Superior temporal gyrus (tissue), 1 donor: ENCODE results near the gene DEPDC5.
"Not testable (repeated sequence)": the region's sequence is repeated elsewhere in the genome, so short reads cannot be mapped to it uniquely, and the experiment has no call there.

Experiments
- DNase-seq: peaks from one replicate; pipeline ENCODE4 v3.0.0-alpha.2; 2016; ENCODE audit errors: extremely low spot score

DEPDC5 gene

DNA sequence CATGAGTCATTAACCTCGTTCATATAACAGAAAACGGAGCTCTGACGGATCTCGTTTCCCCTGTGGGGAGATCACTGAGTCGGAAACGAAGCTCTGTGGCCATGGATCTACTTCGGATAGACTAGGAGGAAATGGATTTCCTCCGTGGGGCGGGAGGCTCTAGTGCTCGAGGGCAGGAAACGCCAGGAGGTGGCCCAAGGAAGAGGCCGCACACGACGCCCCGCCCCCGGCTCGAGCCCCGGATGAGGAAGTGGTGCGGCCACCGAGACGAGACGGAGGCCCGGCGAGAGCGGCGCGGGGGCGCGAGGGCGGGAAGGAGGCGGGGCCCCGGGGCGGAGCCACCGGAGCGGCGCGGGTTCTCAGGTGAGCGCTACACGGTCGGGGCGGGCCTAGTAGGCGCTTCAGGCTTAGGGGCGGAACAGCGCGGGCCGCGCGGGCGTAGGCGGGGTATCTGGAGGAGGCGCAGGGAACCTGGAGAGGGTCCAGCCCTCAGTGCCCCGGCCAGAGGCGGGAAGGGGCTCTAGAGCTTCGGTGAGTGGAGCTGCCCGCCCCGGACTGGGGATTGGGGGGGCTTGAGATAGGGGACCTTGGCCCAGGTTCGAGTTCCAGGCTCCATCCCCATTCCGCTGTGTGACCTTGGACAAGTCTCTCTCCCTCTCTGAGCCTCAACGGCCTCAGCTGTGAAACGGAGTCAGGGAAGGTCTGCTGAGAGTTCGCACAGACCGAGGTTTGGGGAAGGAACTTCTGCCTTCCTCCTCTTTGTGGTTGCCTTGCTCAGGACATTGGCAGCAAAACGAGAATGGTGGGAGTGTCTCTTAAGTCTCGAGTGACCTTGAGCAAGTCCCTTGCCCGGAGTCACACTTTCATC, at the start of gene DEPDC5:
TSS of gene DEPDC5 (plus strand) at position 386 of the 868 bp plus-strand sequence. CDS start 903 bp downstream, outside the sequence.
- peak; percentile 94 for DNase-seq

- DNase-seq, result no peak
Measured at GRCh38 chr22:31707519-31707918, 46.3 kb upstream of the DEPDC5 start.

DNA sequence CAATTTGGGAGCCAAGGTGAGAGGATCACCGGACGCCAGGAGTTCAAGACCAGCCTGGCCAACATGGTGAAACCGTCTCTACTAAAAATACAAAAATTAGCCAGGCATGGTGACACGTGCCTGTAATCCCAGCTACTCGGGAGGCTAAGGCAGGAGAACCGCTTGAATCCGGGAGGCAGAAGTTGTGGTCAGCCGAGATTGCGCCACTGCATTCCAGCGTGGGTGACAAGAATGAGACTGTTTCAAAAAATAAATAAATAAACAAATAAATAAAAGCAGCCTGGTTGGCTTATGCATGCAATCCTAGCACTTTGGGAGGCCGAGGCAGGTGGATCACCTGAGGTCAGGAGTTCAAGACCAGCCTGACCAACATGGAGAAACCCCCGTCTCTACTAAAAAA, 42.6 kb upstream of the DEPDC5 start:
- not testable (repeated sequence) for DNase-seq

- DNase-seq, result no peak
Measured at GRCh38 chr22:31715147-31715778, 38.6 kb upstream of the DEPDC5 start.

DNA sequence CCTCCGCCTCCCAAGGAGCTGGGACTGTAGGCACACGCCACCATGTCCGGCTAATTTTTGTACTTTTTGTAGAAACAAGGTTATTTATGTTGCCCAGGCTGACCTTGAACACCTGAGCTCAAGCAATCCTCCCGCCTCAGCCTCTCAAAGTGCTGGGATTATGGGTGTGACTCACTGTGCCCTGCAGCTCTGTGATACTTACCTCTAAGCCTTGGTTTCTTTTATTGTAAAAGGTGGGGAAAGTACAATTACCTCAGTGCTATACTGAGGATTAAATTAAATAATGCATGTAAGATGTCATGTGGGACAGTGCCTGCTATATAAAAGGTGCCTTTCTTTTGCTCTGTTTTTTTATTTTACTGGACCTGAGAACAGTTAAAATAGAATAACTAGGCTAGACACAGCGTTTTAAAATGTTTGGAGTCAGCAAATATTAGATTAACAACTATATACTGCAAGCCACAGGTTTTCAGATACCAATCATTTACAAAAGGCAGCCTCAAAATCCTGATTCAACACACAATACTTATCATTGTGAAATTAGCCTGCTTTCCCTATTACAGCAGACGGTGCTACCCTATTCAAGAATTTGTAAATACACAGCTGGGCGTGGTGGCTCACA, 33.9 kb upstream of the DEPDC5 start:
- no peak for DNase-seq

GRCh38 chr22:31723723-31724122, 30.1 kb upstream of the DEPDC5 start:
- no peak for DNase-seq

DNA sequence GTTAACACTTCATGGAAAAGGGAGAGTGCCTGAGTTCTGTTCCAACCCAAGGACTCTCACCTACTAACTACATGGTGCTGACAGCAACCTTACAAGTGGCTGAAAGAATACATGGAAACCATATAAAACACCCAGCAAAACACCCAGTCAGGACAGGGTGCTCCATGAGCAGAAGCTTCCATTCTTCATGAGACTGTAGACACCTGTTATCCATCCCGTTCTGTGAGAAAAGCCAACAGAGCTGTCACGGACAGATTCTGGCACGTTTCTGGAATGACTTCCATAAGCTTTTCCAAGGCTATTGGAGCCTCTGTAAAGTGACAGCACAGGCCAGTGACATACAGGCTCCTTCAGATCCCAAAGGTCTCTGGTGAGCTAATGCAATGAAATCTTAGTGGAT, 27.1 kb upstream of the DEPDC5 start:
- DNase-seq, result no peak

DNA sequence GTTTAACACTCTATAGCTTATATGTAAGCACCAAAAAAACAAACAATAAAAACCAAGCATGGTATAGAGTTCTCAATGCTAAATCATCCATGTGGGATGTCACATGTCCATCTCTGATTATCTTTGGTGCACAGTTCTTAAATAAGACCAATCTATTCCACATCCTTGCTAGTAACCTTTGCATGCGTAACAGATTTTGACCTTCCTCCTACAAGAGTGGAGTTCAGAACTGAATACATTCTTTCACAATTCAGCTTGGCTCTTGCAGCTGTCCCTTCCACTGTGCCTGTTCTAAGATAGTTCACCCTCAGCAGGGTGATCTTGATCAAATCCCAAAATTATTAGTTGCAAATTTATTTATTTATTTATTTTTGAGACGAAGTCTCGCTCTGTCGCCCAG, 25.0 kb upstream of the DEPDC5 start:
- no peak for DNase-seq

GRCh38 chr22:31730344-31730711, 23.5 kb upstream of the DEPDC5 start:
- DNase-seq, result no peak

- no peak for DNase-seq
Measured at GRCh38 chr22:31732089-31732829, 21.6 kb upstream of the DEPDC5 start.

DNA sequence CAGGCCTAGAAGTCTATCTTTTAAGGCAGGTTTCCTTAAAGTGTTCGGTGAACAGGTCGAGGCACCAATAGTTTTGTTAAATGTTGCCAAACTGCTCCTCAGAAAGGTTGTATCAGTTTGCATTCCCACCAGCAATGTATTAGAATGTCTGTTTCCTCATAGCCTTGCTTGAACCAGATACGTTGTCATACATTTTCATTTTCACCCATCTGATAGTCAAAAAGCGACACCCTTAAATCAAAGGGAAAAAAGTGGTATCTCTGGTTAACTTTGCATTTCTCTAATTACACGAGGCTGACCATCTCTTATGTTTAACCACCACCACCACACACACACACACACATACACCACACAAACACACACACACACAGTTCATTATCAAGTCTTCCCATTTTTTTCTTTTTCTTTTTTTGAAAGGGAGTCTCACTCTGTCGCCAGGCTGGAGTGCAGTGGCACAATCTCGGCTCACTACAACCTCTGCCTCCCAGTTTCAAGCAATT, 20.2 kb upstream of the DEPDC5 start:
- DNase-seq, result no peak

- DNase-seq, result no peak
Measured at GRCh38 chr22:31734512-31734911, 19.3 kb upstream of the DEPDC5 start.

DNA sequence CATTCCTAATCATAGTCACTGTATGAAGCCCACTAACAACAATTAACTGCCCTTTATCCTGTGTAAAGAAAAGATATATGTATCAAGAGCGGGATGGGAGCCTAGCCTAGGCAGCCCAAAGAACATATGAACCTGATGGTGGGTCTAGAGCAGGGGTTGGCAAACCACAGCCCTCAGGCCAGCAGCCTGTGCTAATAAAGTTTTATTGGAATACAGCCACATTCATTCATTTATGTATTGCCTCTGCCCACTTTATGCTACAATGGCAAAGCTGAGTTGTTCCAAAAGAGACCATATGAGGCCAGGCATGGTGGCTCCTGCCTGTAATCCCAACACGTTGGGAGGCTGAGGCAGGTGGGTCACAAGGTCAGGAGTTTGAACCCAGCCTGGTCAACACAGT, 17.4 kb upstream of the DEPDC5 start:
- no peak for DNase-seq

DNA sequence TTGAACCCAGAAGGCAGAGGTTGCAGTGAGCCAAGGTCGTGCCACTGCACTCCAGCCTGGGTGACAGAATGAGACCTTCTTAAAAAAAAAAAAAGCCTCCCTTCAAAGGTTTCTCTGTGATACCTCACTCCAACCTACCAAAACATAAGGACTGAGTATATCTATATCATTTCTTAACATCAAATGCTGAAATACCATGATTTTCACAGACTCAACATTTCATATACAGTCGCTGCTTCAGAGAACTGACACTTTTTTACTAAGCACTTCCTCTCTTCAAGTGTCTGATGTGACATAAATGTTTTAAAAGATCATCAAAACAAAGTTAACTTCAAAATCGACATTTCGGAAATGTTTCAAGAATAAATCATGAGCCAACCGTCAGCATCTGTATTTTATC, 15.9 kb upstream of the DEPDC5 start:
- no peak for DNase-seq

DNA sequence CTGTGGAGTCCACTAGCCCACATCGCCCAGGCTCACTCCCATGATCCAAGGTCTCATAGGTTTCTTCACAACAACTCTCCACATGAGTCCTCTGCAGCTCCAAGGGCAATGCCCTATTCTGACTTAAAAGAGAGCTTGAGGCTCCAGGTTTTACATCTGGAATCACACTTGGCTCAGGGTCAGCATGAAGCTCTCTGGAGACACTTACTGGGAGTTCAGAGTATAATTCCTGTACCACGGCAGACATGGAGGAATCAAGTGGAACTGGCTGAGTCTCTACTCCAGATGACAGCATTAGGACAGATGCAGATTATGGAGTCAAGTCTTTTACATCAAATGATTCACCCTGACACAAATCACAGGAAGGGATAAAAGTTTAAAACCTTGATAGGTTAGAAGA, 15.3 kb upstream of the DEPDC5 start:
- no peak for DNase-seq

GRCh38 chr22:31739795-31740201, 14.0 kb upstream of the DEPDC5 start:
- DNase-seq, result no peak

- DNase-seq, result not testable (repeated sequence)
Measured at GRCh38 chr22:31740314-31740713, 13.5 kb upstream of the DEPDC5 start.

DNA sequence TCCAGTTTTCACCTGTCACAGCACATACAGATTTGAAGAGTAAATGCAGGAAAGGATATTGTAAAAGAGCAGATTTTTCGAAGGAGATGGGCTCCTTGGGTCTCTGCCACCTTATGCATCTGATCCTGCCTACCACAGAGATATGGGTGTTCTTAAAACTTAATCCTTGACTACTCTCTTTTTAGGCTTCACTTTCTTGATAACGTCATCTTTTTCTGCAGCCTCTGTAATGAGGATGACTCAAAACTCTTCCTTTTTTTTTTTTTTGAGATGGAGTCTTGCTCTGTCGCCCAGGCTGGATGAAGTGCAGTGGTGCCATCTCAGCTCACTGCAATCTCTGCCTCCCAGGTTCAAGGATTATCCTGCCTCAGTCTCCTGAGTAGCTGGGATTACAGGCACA, 11.7 kb upstream of the DEPDC5 start:
- no peak for DNase-seq

DNA sequence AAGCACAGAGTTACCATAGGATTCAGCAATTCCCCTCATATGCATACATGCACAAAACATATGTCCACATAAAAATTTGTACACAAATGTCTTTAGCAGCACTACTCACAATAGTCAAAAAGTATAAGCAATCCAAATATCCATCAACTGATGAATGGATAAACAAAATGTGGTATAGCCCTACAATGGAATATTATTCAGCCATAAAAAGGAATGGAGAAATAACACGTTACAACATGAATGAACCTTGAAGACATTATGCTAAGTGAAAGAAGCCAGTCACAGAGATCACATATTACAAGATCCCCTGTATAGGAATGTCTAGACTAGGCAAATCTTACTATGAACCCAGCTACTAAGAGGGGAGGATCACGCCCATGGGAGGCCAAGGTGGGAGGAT, 11.1 kb upstream of the DEPDC5 start:
- DNase-seq, result no peak

GRCh38 chr22:31743871-31744270, 9.9 kb upstream of the DEPDC5 start:
- no peak for DNase-seq

DNA sequence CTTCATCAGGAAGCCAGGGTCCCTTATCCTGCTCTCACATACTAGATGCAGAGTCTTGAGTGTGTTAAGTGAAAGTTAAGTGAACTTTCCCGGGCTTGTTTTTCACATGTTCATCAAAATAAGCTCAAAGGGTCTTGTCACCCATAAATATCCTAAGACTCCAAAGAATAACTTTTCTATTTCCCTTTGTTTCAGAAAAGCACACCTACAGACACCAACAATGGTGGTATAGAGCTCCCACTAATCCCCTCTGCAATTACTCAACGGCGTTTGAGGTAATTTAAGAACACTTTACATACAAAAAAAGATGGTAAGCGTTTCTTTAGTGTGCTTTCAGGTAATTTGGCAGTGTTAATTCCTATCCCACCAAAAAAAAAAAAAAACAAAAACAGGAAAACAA, 6.4 kb upstream of the DEPDC5 start:
- no peak for DNase-seq

DNA sequence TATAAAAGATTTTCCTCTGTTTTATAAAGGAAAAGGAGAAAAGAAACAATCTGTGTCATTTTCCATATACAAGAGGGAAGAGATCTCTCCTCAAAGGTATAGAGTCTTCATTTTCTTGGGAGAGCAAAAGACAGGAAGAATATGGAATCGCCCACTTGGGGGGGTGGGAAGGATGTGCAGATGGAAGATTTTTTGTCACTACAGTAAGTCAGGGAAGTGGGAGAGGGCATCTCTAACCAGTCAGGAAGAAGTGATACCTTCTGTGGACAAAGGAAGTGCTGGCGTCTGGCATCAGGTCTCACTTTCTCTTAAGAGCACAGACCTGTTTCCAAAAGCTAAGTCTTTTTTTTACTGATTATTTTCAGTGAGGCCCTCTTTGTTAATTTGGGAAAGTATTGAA, 5.3 kb upstream of the DEPDC5 start:
- no peak for DNase-seq
